A549 (cell line): ENCODE measurements around the gene SH3PXD2B. TPM values are rescaled to one million over a fixed set of nuclear protein-coding genes. Genes with fewer than 3 reads are reported as not detected.

Experiments
- ATAC-seq, 2 experiments: fragments of 200-7000 bp in 1 of 2; fragments of >200 bp in 1 of 2; cut with Nextera tagmentation in 1 of 2; cut with Tn5 transposase in 1 of 2; 3 replicates each; pipeline versions ENCODE4 v1.8.0 to v1.9.1; 2018 to 2020; ENCODE audit warnings: mild to moderate bottlenecking in 1 of 2, moderate library complexity in 1 of 2
- CTCF ChIA-PET: fragments of 300-600 bp; sonication (Branson Sonifier 250); formaldehyde crosslinking; extraction: SDS; loops from one replicate; lab custom pipeline; 2021; ENCODE audit warnings: antibody characterized with exemption, inconsistent platforms; lab: Yijun Ruan, JAX
- POLR2A ChIA-PET: fragments of 350-600 bp; formaldehyde crosslinking; extraction: SDS; loops from one replicate; lab custom pipeline; 2021; ENCODE audit warnings: antibody characterized with exemption, inconsistent platforms; lab: Yijun Ruan, JAX
- DNase-seq, 2 experiments: peaks; one replicate each; pipeline versions ENCODE4 v3.0.0 to v3.0.0-alpha.2; 2011 to 2016; ENCODE audit warnings: low read depth in 1 of 2, low spot score in 1 of 2
- FAIRE-seq: peaks from 2 replicates; lab custom pipeline; 2011; peaks lifted over from hg19 to GRCh38; lab: Jason Lieb, UNC
- H3K27ac ChIP-seq, 2 experiments: fragments of >200 bp; sonication (Bioruptor Twin); formaldehyde crosslinking; 3 replicates each; pipeline ENCODE4 v1.5.1; 2016 to 2017
- H3K4me1 ChIP-seq: fragments of >200 bp; sonication (Bioruptor Twin); formaldehyde crosslinking; 3 replicates; pipeline ENCODE4 v1.6.1; 2016
- H3K4me2 ChIP-seq: fragments of >200 bp; sonication (Bioruptor Twin); formaldehyde crosslinking; 3 replicates; pipeline ENCODE4 v1.6.1; 2016
- H3K4me3 ChIP-seq: fragments of >200 bp; sonication (Bioruptor Twin); formaldehyde crosslinking; 3 replicates; pipeline ENCODE4 v1.5.1; 2016
- H3K9me3 ChIP-seq: fragments of >200 bp; sonication (Bioruptor Twin); formaldehyde crosslinking; 3 replicates; pipeline ENCODE4 v1.6.1; 2016
- ATOH8 ChIP-seq: fragments of 250-450 bp; sonication (Bioruptor Pico); IDR thresholded peaks from 2 replicates; pipeline ENCODE4 v1.5.0; 2020; ENCODE audit warnings: low read depth, mild to moderate bottlenecking, moderate library complexity
- E2F6 ChIP-seq: IDR thresholded peaks from 2 replicates; pipeline ENCODE4 v1.6.1; 2012; ENCODE audit warnings: low read depth, borderline replicate concordance
- ESRRA ChIP-seq: fragments of 150-350 bp; IDR thresholded peaks from 2 replicates; pipeline ENCODE4 v1.6.1; 2014; ENCODE audit warnings: mild to moderate bottlenecking, low read length, borderline replicate concordance
- FOSL2 ChIP-seq, 2 experiments: fragments of 450-650 bp in 1 of 2; fragments of >200 bp in 1 of 2; sonication (Bioruptor Twin) in 1 of 2; formaldehyde crosslinking; IDR thresholded peaks; 2 replicates each; pipeline versions ENCODE4 v1.5.0 to v1.6.1; 2016 to 2020; ENCODE audit warnings: mild to moderate bottlenecking in 1 of 2, moderate library complexity in 1 of 2
- FOXS1 ChIP-seq: fragments of 250-450 bp; sonication (Bioruptor Pico); IDR thresholded peaks from 2 replicates; pipeline ENCODE4 v1.5.0; 2020; ENCODE audit warnings: mild to moderate bottlenecking, moderate library complexity
- MAX ChIP-seq: IDR thresholded peaks from 2 replicates; pipeline ENCODE4 v1.6.1; 2012
- MAZ ChIP-seq: fragments of 150-350 bp; IDR thresholded peaks from 2 replicates; pipeline ENCODE4 v1.6.1; 2014; ENCODE audit warnings: antibody characterized with exemption, low read depth, low read length, borderline replicate concordance
- NFE2L2 ChIP-seq: fragments of 150-350 bp; conservative IDR thresholded peaks from 2 replicates; pipeline ENCODE4 v1.6.1; 2014; ENCODE audit warnings: low read length
- PBX3 ChIP-seq: IDR thresholded peaks from 2 replicates; pipeline ENCODE4 v1.6.1; 2012
- PHF8 ChIP-seq: fragments of 200-600 bp; sonication (generic); IDR thresholded peaks from 2 replicates; pipeline ENCODE4 v1.6.1; 2016; ENCODE audit warnings: low read depth, mild to moderate bottlenecking, antibody characterized with exemption, moderate library complexity, borderline replicate concordance
- POLR2A ChIP-seq: IDR thresholded peaks from 2 replicates; pipeline ENCODE4 v1.6.1; 2012; ENCODE audit warnings: mild to moderate bottlenecking, low read length
- RAD21 ChIP-seq, 2 experiments: fragments of >200 bp in 1 of 2; sonication (Bioruptor Twin) in 1 of 2; formaldehyde crosslinking in 1 of 2; IDR thresholded peaks in 1 of 2; conservative IDR thresholded peaks in 1 of 2; 2 replicates in 1 of 2; 3 replicates in 1 of 2; pipeline ENCODE4 v1.6.1; 2012 to 2018; ENCODE audit warnings: inconsistent platforms in 1 of 2
- RCOR1 ChIP-seq: fragments of 150-350 bp; IDR thresholded peaks from 2 replicates; pipeline ENCODE4 v1.6.1; 2014; ENCODE audit warnings: antibody characterized with exemption, low read length, low read depth
- RFX5 ChIP-seq: fragments of 450-650 bp; IDR thresholded peaks from 2 replicates; pipeline ENCODE4 v1.7.1; 2014; ENCODE audit warnings: antibody characterized with exemption, mild to moderate bottlenecking, moderate library complexity
- SMC3 ChIP-seq: fragments of >200 bp; sonication (Bioruptor Twin); formaldehyde crosslinking; IDR thresholded peaks from 3 replicates; pipeline ENCODE4 v1.6.1; 2018; ENCODE audit warnings: inconsistent platforms
- TP53 ChIP-seq: fragments of 250-450 bp; sonication (Bioruptor Pico); IDR thresholded peaks from 2 replicates; pipeline ENCODE4 v1.5.0; 2021; ENCODE audit warnings: mild to moderate bottlenecking, moderate library complexity
- USF2 ChIP-seq: fragments of 450-650 bp; IDR thresholded peaks from 2 replicates; pipeline ENCODE4 v1.6.1; 2014; ENCODE audit warnings: antibody characterized with exemption
- ZC3H11A ChIP-seq: fragments of 450-650 bp; IDR thresholded peaks from 2 replicates; pipeline ENCODE4 v1.6.1; 2014; ENCODE audit warnings: antibody characterized with exemption, mild to moderate bottlenecking
- ZFP36 ChIP-seq: fragments of 450-650 bp; IDR thresholded peaks from 2 replicates; pipeline ENCODE4 v1.6.1; 2014; ENCODE audit warnings: borderline replicate concordance; ENCODE audit not compliant: partially characterized antibody
- WGBS: methylation state at CpG from one replicate; pipeline ENCODE4 v1.1.6; 2017; ENCODE audit errors: missing lambda C conversion rate; 5-methylcytosine and 5-hydroxymethylcytosine counted together
- polyA plus RNA-seq, 4 experiments: library from polyadenylated mRNA; depleted of rRNA in 3 of 4; stranded (reverse); fragments of >200 nt; fragmentation: RNase III in 1 of 4; extraction: RNeasy Plus Mini Kit Qiagen cat#74134 plus additional on column Dnase treatment in 1 of 4; gene quantifications; 2 replicates in 3 of 4; 3 replicates in 1 of 4; pipeline ENCODE4 v1.2.3, GENCODE V29; 2011 to 2017
- TF ChIP-seq, protein P1 (sequence below): fragments of >200 bp; sonication (Bioruptor Twin); formaldehyde crosslinking; IDR thresholded peaks from 3 replicates; pipeline ENCODE4 v1.5.1; 2016

Gene SH3PXD2B
- polyA plus RNA-seq, 2 of the 4 experiments (the other 2 are of a cell fraction) = 15.1 to 15.5 TPM

- H3K4me1 ChIP-seq = peaks cover 24% of the 10 kb centered on the region
- H3K4me2 ChIP-seq = peak within 1 kb of the TSS; percentile 90
- no peaks in the 10 kb centered on the region for H3K9me3 ChIP-seq
- peak within 1 kb of the TSS; percentile 95 to 98 for H3K27ac ChIP-seq
- peak; percentile 81 to 90 for ATAC-seq
- ChIA-PET CTCF (interaction anchor here (0.6 to 2.9 kb wide), 17 partner anchors 8 to 864 kb away, joined by 3 to 26 read pairs (median 6); partner anchors contain the start of genes FGF18 and STK10), POLR2A (interaction anchor here (0.6 to 1.8 kb wide), 8 partner anchors 12 to 371 kb away, joined by 3 to 9 read pairs (median 4); partner anchors contain the start of genes FBXW11 and STK10)
- 1% methylated on average over 24 of the region's 87 CpGs for WGBS
- H3K4me3 ChIP-seq = peak within 1 kb of the TSS; percentile 57
- DNase-seq = peak; percentile 81 to 87
- FAIRE-seq = no peak
- TF ChIP-seq ZFP36 (no peak), MAX (peak; percentile 29), MAZ (no peak), RFX5 (peak; percentile 85), SMC3 (peak; percentile 59), PHF8 (no peak), ESRRA (no peak), RCOR1 (no peak), FOXS1 (no peak), RAD21 (conservative IDR thresholded peaks at IDR 0.05 in 1 of 2, IDR thresholded peaks at IDR 0.05 in 1 of 2) (peak; percentile 29 to 74; a peak in 4 of 5 replicates), USF2 (no peak), E2F6 (peak; percentile 32; the same call in 1 of the 2 replicates), NFE2L2 (no peak)
- TF ChIP-seq, protein P1, sequence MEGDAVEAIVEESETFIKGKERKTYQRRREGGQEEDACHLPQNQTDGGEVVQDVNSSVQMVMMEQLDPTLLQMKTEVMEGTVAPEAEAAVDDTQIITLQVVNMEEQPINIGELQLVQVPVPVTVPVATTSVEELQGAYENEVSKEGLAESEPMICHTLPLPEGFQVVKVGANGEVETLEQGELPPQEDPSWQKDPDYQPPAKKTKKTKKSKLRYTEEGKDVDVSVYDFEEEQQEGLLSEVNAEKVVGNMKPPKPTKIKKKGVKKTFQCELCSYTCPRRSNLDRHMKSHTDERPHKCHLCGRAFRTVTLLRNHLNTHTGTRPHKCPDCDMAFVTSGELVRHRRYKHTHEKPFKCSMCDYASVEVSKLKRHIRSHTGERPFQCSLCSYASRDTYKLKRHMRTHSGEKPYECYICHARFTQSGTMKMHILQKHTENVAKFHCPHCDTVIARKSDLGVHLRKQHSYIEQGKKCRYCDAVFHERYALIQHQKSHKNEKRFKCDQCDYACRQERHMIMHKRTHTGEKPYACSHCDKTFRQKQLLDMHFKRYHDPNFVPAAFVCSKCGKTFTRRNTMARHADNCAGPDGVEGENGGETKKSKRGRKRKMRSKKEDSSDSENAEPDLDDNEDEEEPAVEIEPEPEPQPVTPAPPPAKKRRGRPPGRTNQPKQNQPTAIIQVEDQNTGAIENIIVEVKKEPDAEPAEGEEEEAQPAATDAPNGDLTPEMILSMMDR = peak; percentile 68
Measured at GRCh38 chr5:172283020-172283861, 171.1 kb downstream of the SH3PXD2B start, which contains the start of gene UBTD2. TSS of gene UBTD2 (minus strand) at chr5:172283764. CDS start at chr5:172283665, 99 bp downstream.

DNA sequence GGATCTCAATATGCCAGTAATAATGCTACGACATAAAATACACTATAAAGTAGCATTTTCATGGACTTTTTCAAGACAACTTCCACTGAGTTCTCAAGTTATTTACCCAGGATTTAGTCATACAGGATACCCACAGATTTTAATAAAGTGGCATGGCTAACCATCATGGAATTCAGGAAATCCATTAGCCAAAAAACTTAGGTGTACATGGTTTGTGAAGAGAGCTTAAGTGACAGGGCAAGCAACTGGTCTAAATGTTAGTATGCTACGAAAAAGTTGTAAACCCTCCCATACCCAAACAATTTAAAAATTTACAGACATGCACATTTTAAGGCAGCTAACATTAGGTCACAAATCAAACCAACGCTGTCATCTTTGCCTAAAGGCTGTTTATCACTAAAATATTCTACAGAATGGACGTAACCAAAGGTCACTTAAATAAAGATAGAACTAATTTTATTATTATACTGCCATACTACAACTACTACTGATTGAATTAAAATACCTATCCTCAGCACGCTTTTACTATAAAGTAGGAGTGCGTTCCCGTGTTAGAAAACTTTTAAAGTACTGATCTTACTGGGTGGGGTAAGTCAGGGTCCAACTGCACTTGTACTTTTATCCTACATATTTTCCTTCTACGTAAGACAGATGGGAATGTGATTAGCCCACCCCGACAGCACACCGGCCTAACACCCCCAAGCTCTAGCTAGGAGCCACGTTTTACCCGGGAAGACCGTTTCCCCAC lies 171.9 kb downstream of the SH3PXD2B start:
- ATAC-seq = no peak
- peak overlapping the region; percentile 95 to 98 for H3K27ac ChIP-seq
- CTCF ChIA-PET = interaction anchor here (0.6 to 2.9 kb wide), 18 partner anchors 8 to 864 kb away, joined by 3 to 26 read pairs (median 6); partner anchors contain the start of genes FGF18 and STK10
- H3K4me2 ChIP-seq = peak overlapping the region; percentile 90
- H3K9me3 ChIP-seq = no peaks in the 10 kb centered on the region
- 7% methylated on average over 13 of the region's 13 CpGs for WGBS
- TF ChIP-seq POLR2A (no peak), MAX (no peak), MAZ (no peak), ATOH8 (no peak), NFE2L2 (no peak), TP53 (CRISPR knock-in tag) (no peak), ZC3H11A (no peak), ZFP36 (no peak), FOSL2 (IDR thresholded peaks at IDR 0.05) (no peak), FOSL2 (CRISPR knock-in tag; IDR thresholded peaks at IDR 0.05) (no peak), PBX3 (no peak), ESRRA (no peak)
- H3K4me1 ChIP-seq = peaks cover 24% of the 10 kb centered on the region
- peak overlapping the region; percentile 57 for H3K4me3 ChIP-seq
- POLR2A ChIA-PET = interaction anchor here (0.6 to 1.8 kb wide), 8 partner anchors 11 to 370 kb away, joined by 3 to 9 read pairs (median 4); partner anchors contain the start of genes FBXW11 and STK10
- no peak for DNase-seq
- no peak for FAIRE-seq
